SH-SY5Y (cell line): ENCODE results near the gene NIN.

Experiments used
- GATA2 ChIP-seq: IDR thresholded peaks from 2 replicates; pipeline ENCODE4 v1.6.1; 2011; ENCODE audit warnings: mild to moderate bottlenecking, low read depth, low read length
- GATA3 ChIP-seq: IDR thresholded peaks from 2 replicates; pipeline ENCODE4 v1.6.1; 2011; ENCODE audit warnings: low read depth, mild to moderate bottlenecking, low read length, moderate library complexity

- TF ChIP-seq GATA2 (no peak), GATA3 (no peak)
Observed at GRCh38 chr14:50676814-50677516, 154.0 kb downstream of the NIN start.
